GM12865 (cell line): ENCODE measurements around the gene RNASE13.

ENCODE experiments used
- DNase-seq: peaks from one replicate; pipeline ENCODE4 v3.0.0; 2010; ENCODE audit warnings: low read depth
- H3K4me3 ChIP-seq: 2 replicates; pipeline ENCODE4 v1.5.1; 2011; ENCODE audit warnings: mild to moderate bottlenecking, low read depth, low read length, control low read depth
- TF ChIP-seq, protein P1 (sequence below): IDR thresholded peaks from 2 replicates; pipeline ENCODE4 v1.5.1; 2011; ENCODE audit warnings: low read length, control low read depth, low read depth, inconsistent platforms; ENCODE audit not compliant: insufficient read depth; ENCODE audit errors: missing control alignments

Gene RNASE13

DNA sequence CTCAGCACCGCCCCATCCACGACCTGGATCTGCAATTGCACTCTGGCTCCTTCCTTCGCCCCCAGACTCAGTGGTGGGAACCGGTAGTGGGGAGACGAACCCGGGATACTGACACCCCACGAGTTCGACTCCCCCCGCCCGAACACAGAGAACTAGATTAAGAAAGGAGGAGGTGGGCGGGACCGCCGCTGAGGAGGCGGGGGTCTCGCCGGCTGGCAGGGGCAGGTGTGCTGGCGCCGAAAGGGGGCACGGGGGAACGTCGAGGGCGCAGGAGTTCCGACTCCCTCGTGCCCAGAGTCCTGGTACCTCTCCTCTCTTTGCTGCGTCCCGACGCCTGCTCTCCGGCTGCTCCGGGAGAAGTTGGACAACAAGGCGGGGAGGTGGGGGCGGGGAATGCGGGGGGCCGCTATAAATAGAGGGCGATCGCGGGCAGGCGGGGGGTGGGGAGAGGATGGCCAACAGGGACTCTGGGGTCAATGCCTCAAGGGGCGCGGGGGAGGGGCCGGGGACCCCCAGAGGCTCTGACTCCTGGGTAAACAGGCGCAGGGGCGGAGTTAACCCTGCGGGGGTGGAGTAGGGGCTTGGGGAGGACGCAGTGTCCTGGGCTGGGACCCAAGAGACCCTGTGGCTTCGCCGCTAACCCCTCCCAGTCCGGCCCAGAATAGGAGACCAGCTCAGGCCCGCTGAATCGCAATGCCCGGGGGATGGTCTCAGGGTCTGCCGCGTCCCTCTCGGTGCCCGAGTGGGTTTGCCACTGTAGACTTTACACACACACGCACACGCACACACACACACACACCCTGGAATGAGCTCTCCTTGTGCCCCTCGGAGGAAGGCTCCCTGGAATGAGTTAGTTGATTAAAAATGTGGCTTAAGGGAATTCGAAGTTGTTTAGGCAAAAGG is 9.0 kb downstream of the RNASE13 start:
- no peak overlapping the region for H3K4me3 ChIP-seq
- no peak for DNase-seq
- TF ChIP-seq, protein P1, sequence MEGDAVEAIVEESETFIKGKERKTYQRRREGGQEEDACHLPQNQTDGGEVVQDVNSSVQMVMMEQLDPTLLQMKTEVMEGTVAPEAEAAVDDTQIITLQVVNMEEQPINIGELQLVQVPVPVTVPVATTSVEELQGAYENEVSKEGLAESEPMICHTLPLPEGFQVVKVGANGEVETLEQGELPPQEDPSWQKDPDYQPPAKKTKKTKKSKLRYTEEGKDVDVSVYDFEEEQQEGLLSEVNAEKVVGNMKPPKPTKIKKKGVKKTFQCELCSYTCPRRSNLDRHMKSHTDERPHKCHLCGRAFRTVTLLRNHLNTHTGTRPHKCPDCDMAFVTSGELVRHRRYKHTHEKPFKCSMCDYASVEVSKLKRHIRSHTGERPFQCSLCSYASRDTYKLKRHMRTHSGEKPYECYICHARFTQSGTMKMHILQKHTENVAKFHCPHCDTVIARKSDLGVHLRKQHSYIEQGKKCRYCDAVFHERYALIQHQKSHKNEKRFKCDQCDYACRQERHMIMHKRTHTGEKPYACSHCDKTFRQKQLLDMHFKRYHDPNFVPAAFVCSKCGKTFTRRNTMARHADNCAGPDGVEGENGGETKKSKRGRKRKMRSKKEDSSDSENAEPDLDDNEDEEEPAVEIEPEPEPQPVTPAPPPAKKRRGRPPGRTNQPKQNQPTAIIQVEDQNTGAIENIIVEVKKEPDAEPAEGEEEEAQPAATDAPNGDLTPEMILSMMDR, result no peak

DNA sequence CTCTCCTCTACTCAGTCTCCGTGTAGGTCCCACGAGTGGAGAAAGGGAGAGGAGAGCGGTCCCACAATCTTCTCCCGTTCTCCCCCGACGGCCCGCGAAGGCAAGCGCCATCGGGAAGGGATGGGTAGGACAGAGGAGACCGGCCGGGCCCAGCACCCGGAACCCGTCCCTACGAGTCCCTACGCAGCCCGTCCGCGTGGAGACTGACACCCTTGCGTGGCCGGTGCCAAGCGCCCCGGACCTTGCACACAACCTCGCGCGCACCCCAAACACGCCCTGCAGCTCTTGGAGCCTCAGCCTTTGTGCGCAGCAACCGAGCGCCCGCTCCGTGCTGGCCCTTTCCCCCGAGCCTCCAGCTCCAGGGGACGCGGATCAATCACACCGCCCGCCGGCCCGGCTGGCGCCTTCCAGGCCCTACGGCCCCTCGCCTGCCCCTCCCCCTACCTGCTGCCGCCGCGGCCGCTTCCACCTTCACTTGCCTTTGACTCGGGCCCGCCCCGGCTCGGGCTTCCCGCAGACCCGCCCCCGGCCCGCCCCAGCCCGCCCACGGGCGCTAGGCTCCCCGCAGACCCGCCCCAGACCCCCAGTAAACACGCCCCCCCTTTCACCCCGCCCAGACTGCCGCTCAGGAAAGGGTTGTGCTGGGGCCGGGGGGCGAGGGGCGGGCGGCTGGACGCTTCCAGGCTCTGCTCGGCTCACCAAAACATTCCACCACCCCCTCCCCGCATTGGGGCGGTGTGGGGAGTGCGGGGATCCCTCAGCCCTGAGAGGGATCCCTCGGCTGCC is 9.8 kb downstream of the RNASE13 start, which contains the start of gene NDRG2:
NDRG2 (minus strand) TSS at position 477 of the 786 bp plus-strand sequence. CDS start 1,746 bp downstream, outside the sequence.
- DNase-seq, result peak; percentile 10
- TF ChIP-seq, protein P1, result no peak
- H3K4me3 ChIP-seq, result no peak within 1 kb of the TSS

DNA sequence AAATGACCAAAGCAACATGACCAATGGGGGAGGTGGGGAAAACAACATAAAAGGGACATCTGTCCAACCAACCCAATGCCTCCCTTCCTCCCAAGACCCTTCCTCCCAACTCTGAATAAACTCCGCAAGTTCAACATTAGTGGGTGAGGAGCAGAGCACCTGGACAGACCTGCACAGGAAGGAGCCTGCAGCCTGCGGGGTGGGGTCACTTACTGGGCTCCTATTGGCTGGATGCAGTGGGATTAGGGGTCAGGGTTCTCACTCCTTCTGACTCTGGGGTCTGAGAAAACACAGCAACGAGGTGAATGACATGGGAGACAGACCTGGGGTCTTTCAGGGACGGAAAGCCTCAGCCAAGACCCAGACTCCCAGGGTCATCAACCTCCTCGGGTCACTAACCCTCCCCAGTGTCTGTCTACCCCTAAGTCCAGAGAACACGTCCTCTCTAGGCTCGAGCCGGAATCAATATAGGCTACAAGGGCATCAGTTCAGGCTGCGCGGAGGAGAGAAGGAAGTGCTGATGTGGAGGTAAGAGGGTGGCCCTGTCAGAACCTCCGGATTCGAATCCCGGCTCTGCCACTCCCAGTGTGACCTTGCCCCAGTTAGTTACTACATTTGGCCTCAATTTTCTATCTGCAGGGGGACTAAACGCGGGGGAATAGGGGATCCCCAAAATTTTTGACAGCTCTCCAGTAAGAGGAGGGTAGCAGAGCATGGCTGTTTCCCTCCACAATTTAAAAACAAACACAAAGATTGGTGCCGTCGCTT is 10.6 kb downstream of the RNASE13 start:
- TF ChIP-seq, protein P1, result no peak
- no peak overlapping the region for H3K4me3 ChIP-seq
- DNase-seq, result no peak

DNA sequence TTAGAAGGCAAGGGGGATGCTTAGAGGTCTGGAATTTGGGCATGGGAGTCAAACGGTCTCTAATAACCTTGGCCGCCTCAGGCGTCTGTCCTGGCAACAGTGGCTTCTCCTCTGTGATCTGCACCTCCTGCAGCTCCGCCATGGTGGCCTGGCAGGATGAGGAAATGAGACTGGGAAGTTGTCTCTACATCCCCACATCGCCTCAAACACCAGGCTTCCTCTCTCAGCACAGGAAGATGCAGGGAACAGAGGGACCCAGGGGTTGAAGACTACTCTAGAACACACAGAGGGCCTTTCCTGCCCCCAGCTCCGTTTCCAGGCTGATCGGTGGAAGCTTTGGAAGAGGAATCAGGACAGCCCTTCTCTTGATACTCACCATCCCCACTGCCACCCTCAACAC is 11.4 kb downstream of the RNASE13 start:
- TF ChIP-seq, protein P1, result no peak
- no peak overlapping the region for H3K4me3 ChIP-seq
- no peak for DNase-seq

DNA sequence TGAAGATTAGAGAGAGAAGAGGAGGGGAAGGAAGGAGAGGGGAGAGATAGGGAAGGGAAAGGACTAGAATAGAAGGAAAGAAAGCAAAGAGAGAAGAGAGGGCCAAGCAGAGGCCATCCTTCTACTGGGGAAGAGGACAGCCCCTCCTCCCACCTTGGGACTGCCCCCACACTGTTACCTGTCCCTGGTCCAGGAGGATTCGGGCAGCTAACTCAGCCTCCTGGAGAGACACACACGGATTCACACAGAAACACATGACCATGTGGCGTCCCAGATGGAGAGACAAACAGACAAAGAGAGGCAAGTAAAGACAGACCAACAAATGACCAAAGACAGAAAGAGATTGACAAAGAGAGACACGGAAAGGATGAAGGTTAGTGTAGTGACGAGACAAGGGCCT is 11.9 kb downstream of the RNASE13 start:
- no peak overlapping the region for H3K4me3 ChIP-seq
- DNase-seq, result no peak
- TF ChIP-seq, protein P1, result no peak

DNA sequence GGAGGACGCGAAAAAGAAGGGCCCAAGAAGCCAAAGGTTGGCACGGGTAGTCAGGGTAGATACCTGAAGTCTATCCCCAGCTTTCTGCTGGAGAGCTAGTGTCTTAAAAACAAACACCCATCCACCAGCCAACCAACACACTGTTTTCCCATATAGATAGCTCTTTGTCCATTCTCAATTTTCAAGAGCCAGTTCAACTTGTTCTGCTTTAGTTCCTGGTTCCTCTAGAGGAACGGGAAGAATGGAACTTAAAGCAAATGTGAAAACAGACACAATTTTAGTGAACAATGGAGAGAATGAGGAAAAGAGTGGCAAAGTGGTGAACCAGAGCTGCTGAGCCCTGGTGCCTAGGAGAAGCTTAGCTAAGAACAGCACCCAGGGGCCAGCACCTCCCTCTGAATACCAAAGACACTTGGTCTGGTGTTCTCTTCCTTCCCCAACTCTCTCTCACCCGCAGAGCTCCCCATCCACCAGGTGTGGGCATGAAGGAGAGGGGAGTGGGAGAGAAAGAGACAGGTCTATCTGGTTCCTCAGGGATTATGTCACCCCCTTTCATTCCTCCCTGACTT is 13.5 kb downstream of the RNASE13 start:
- TF ChIP-seq, protein P1, result no peak
- DNase-seq, result no peak
- no peak overlapping the region for H3K4me3 ChIP-seq
